RCC 7860 (cell line): ENCODE results near the gene LMOD3.
A peak's percentile ranks its signal among the peaks of the same experiment; 100 is the strongest.

Source experiments
- DNase-seq: peaks from one replicate; pipeline ENCODE4 v3.0.0-alpha.2; 2015; ENCODE audit warnings: low spot score
- FAIRE-seq: peaks from 2 replicates; lab custom pipeline; 2012; peaks lifted over from hg19 to GRCh38; lab: Jason Lieb, UNC

The LMOD3 gene

GRCh38 chr3:69122403-69122802 lies at the start of gene LMOD3:
Gene LMOD3 (minus strand): TSS chr3:69122595. CDS start chr3:69122386, 209 bp downstream.
- FAIRE-seq: no peak
- no peak for DNase-seq

GRCh38 chr3:69172058-69172457 lies 49.7 kb upstream of the LMOD3 start:
- FAIRE-seq (no peak), DNase-seq (no peak)

- no peak for FAIRE-seq
- DNase-seq: no peak
Observed at GRCh38 chr3:69166446-69166845, 44.1 kb upstream of the LMOD3 start.

GRCh38 chr3:69165744-69166143 lies 43.3 kb upstream of the LMOD3 start:
- no peak for FAIRE-seq

GRCh38 chr3:69164296-69164695 lies 41.9 kb upstream of the LMOD3 start:
- FAIRE-seq (no peak), DNase-seq (no peak)

More at GRCh38 chr3:69165744-69166143, 43.3 kb upstream of the LMOD3 start:
- DNase-seq: no peak

GRCh38 chr3:69162308-69162980 lies 40.0 kb upstream of the LMOD3 start:
- DNase-seq (no peak), FAIRE-seq (no peak)

GRCh38 chr3:69161587-69162307 lies 39.4 kb upstream of the LMOD3 start:
- FAIRE-seq (peak; percentile 60), DNase-seq (peak; percentile 43)

- FAIRE-seq (no peak), DNase-seq (no peak)
Observed at GRCh38 chr3:69160525-69160924, 38.1 kb upstream of the LMOD3 start.

- DNase-seq (no peak), FAIRE-seq (no peak)
Observed at GRCh38 chr3:69160107-69160506, 37.7 kb upstream of the LMOD3 start.

GRCh38 chr3:69149586-69149985 lies 27.2 kb upstream of the LMOD3 start:
- FAIRE-seq (no peak), DNase-seq (no peak)

GRCh38 chr3:69145688-69146087 lies 23.3 kb upstream of the LMOD3 start:
- no peak for DNase-seq
- no peak for FAIRE-seq

GRCh38 chr3:69144631-69145245 lies 22.3 kb upstream of the LMOD3 start:
- FAIRE-seq (no peak), DNase-seq (no peak)

- DNase-seq (no peak), FAIRE-seq (no peak)
Observed at GRCh38 chr3:69143612-69144011, 21.2 kb upstream of the LMOD3 start.

- no peak for FAIRE-seq
- no peak for DNase-seq
Observed at GRCh38 chr3:69142797-69143454, 20.5 kb upstream of the LMOD3 start.

GRCh38 chr3:69142090-69142489 lies 19.7 kb upstream of the LMOD3 start:
- FAIRE-seq: no peak
- DNase-seq: no peak

- FAIRE-seq: no peak
- DNase-seq: no peak
Observed at GRCh38 chr3:69141313-69141712, 18.9 kb upstream of the LMOD3 start.

GRCh38 chr3:69137412-69137811 lies 15.0 kb upstream of the LMOD3 start:
- FAIRE-seq: no peak

GRCh38 chr3:69137005-69137404 lies 14.6 kb upstream of the LMOD3 start:
- no peak for DNase-seq

More at GRCh38 chr3:69137412-69137811, 15.0 kb upstream of the LMOD3 start:
- no peak for DNase-seq

GRCh38 chr3:69130689-69131088 lies 8.3 kb upstream of the LMOD3 start:
- FAIRE-seq (no peak), DNase-seq (no peak)

More at GRCh38 chr3:69137005-69137404, 14.6 kb upstream of the LMOD3 start:
- no peak for FAIRE-seq

- DNase-seq (no peak), FAIRE-seq (no peak)
Observed at GRCh38 chr3:69129531-69129930, 7.1 kb upstream of the LMOD3 start.

- FAIRE-seq: no peak
- no peak for DNase-seq
Observed at GRCh38 chr3:69128509-69128908, 6.1 kb upstream of the LMOD3 start.
